T-helper 17 cell (primary cell): ENCODE measurements around the gene SPATS2L. TPM values are rescaled to one million over a fixed set of nuclear protein-coding genes. Genes with fewer than 3 reads are reported as not detected.

Experiments
- ATAC-seq: fragments of 150-1000 bp; cut with Tn5 transposase; 2 replicates; pipeline ENCODE4 v1.10.0; 2021; ENCODE audit warnings: mild to moderate bottlenecking, moderate library complexity
- DNase-seq, 3 donors: peaks; one replicate each; pipeline versions ENCODE4 v3.0.0 to v3.0.0-alpha.2; 2020 to 2021
- H3K9me3 ChIP-seq: one replicate; pipeline ENCODE4 v1.7.0; 2013; ENCODE audit warnings: low read length, mild to moderate bottlenecking; ENCODE audit not compliant: control insufficient read depth, poor library complexity, severe bottlenecking
- H3K27ac Mint-ChIP-seq: one replicate; pipeline ENCODE4 v1.8.0; 2022; ENCODE audit warnings: mild to moderate bottlenecking, moderate library complexity, mixed read lengths
- H3K27me3 Mint-ChIP-seq: one replicate; pipeline ENCODE4 v1.8.0; 2022; ENCODE audit warnings: mixed read lengths
- H3K36me3 Mint-ChIP-seq: one replicate; pipeline ENCODE4 v1.8.0; 2022; ENCODE audit warnings: low read depth, mixed read lengths
- H3K4me1 Mint-ChIP-seq: one replicate; pipeline ENCODE4 v1.8.0; 2022; ENCODE audit warnings: mild to moderate bottlenecking, mixed read lengths
- H3K4me3 Mint-ChIP-seq: one replicate; pipeline ENCODE4 v1.8.0; 2022; ENCODE audit warnings: mild to moderate bottlenecking, moderate library complexity, mixed read lengths
- total RNA-seq, 4 donors: library from RNA in 2 of 4; stranded (reverse) in 2 of 4; gene quantifications; one replicate each; pipeline ENCODE4 v1.2.3 and lab custom pipeline; 2022 to 2026

The SPATS2L gene
- total RNA-seq, 2 donors from 2014 or later, result 3.1 to 7.0 TPM

GRCh38 chr2:200382874-200383273 lies 76.4 kb downstream of the SPATS2L start:
- no peak overlapping the region for H3K27ac Mint-ChIP-seq
- DNase-seq (no peak), ATAC-seq (no peak)
- peaks cover 11% of the 10 kb centered on the region for H3K4me1 Mint-ChIP-seq
- no peaks in the 10 kb centered on the region for H3K36me3 Mint-ChIP-seq
- no peak overlapping the region for H3K4me3 Mint-ChIP-seq
- H3K27me3 Mint-ChIP-seq, result no peaks in the 10 kb centered on the region
- H3K9me3 ChIP-seq, result no peaks in the 10 kb centered on the region

DNA sequence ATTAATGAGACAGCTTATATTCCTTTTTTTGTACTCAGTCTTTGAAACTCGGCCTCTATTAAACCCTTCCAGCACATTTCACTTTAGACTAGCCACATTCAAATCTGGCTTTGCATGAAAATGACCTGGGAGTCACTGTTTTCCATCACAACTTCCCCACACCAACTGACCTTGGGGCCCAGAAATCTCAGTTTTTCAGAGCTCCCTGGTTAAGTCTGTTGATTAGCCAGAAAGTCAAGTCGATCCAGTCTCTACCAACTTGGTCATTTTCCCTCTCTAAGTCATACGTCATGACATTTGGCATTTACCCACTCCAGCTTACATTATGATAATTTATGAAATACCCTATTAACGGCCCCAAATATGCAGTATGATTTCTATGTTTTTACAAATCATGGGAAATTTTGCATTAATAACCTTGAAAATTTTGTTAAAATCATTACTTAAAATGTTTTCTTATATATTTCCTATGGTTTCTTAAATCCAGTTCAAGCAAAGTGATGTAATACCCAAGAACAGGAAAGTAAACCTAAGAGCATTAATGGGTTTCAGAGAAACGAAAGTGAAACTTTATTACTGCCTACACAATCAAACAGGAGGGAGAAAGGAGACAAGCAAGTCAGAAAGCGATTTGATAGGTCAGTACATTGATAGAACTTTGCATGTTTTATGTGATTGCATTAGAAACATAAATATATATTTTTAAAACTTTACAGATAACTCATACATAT lies 77.1 kb downstream of the SPATS2L start:
- ATAC-seq (peak; percentile 78), DNase-seq (no peak)
- H3K9me3 ChIP-seq, result no peaks in the 10 kb centered on the region
- Mint-ChIP-seq H3K27ac (peak overlapping the region; percentile 67), H3K27me3 (no peaks in the 10 kb centered on the region), H3K4me1 (peaks cover 11% of the 10 kb centered on the region), H3K36me3 (peaks cover 3% of the 10 kb centered on the region), H3K4me3 (peak overlapping the region; percentile 66)

GRCh38 chr2:200385063-200385635 lies 78.7 kb downstream of the SPATS2L start:
- Mint-ChIP-seq H3K4me1 (peaks cover 11% of the 10 kb centered on the region), H3K27me3 (no peaks in the 10 kb centered on the region), H3K4me3 (no peak overlapping the region), H3K27ac (no peak overlapping the region), H3K36me3 (peaks cover 4% of the 10 kb centered on the region)
- H3K9me3 ChIP-seq, result no peaks in the 10 kb centered on the region
- DNase-seq, result no peak
- no peak for ATAC-seq

DNA sequence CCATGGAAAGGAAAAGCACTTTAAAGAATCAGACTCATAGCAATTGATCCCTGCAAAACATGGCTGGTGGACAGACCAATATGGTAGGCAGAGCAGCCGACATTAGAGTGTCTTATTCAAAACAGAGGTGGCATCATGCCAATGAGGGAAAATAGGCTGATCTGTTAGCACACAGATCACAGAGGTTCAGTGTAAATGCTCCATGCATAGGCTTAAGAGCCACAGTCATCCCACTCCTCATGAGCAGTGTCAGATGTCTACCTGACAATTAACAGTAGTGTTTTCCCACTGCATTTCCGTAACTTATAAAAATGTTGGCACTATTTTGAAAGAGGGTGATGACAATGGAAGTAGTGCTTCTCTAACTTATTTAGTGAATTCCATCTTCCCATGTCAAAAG lies 86.7 kb downstream of the SPATS2L start:
- Mint-ChIP-seq H3K27ac (no peak overlapping the region), H3K4me3 (no peak overlapping the region), H3K27me3 (no peaks in the 10 kb centered on the region), H3K4me1 (peaks cover 2% of the 10 kb centered on the region), H3K36me3 (peaks cover 5% of the 10 kb centered on the region)
- ATAC-seq, result no peak
- H3K9me3 ChIP-seq, result no peaks in the 10 kb centered on the region
- no peak for DNase-seq

DNA sequence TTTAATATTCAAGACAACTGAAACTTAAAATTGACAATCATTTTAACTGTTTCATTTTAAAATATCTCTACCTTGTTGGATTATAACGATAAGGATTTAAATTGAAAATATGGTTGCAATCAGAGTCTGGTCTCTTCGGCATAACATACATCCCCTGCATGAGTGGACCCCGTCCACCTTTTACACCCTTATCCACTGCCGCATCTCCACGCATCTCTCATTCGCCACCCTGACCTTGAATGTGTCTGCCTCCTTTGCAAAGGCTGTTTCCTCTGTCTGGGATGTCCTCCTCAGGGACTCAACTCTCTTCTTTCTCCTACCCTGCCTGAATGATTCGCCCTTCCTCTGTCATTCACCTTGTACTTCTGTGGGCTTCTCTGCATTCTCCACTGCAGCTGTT lies 87.6 kb downstream of the SPATS2L start:
- peaks cover 2% of the 10 kb centered on the region for H3K4me1 Mint-ChIP-seq
- no peak overlapping the region for H3K4me3 Mint-ChIP-seq
- H3K27ac Mint-ChIP-seq, result no peak overlapping the region
- no peak for ATAC-seq
- no peak for DNase-seq
- peaks cover 4% of the 10 kb centered on the region for H3K36me3 Mint-ChIP-seq
- H3K9me3 ChIP-seq, result no peaks in the 10 kb centered on the region
- H3K27me3 Mint-ChIP-seq, result no peaks in the 10 kb centered on the region

DNA sequence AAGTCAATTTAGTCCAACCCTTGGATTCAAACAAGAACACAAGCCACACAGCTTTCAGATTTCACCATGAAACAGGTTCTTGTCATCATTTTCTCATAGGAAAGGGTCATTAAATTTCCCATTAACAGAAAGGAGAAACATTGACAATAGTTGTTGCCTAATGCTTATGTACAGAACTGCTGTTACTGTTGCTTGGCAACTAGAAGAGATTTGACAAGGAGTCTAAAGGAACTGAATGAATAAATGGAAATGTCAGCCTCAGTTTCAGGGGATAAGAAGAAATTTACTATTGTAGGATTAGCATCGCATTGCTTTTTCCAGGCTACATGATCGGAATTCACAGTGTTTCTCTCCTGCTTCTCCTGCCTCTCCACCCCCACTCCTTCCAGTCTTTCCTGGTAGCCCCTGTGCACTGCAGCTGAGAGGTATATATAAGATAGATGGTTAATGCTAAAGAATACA lies 90.3 kb downstream of the SPATS2L start:
- H3K4me1 Mint-ChIP-seq, result peaks cover 2% of the 10 kb centered on the region
- H3K36me3 Mint-ChIP-seq, result no peaks in the 10 kb centered on the region
- DNase-seq (no peak), ATAC-seq (no peak)
- H3K27me3 Mint-ChIP-seq, result no peaks in the 10 kb centered on the region
- peak overlapping the region; percentile 19 for H3K27ac Mint-ChIP-seq
- H3K4me3 Mint-ChIP-seq, result no peak overlapping the region
- H3K9me3 ChIP-seq, result no peaks in the 10 kb centered on the region

- H3K36me3 Mint-ChIP-seq, result no peaks in the 10 kb centered on the region
- H3K27me3 Mint-ChIP-seq, result no peaks in the 10 kb centered on the region
- ATAC-seq (no peak), DNase-seq (no peak)
- no peak overlapping the region for H3K4me3 Mint-ChIP-seq
- H3K9me3 ChIP-seq, result no peaks in the 10 kb centered on the region
- no peak overlapping the region for H3K27ac Mint-ChIP-seq
- peaks cover 2% of the 10 kb centered on the region for H3K4me1 Mint-ChIP-seq
Measured at GRCh38 chr2:200397785-200398184, 91.3 kb downstream of the SPATS2L start.

DNA sequence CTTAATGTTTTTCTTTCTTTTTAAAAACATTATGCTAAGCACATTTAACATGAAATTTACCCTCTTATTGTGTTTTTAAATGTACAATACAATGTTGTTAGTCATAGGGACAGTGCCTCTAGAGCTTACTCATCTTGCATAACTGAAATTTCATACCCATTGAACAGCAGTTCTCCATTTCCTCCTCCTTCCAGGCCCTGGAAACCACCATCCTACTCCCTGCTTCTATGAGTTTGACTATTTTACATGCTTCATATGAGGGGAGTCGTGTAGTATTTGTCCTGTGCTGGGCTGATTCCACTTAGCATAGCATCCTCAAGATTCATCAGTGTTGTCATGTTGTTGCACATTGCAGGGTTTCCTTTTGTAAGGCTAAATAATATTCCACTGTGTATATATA lies 92.6 kb downstream of the SPATS2L start:
- H3K27ac Mint-ChIP-seq, result no peak overlapping the region
- no peak overlapping the region for H3K4me3 Mint-ChIP-seq
- ATAC-seq (no peak), DNase-seq (no peak)
- no peaks in the 10 kb centered on the region for H3K36me3 Mint-ChIP-seq
- no peaks in the 10 kb centered on the region for H3K27me3 Mint-ChIP-seq
- H3K9me3 ChIP-seq, result no peaks in the 10 kb centered on the region
- H3K4me1 Mint-ChIP-seq, result peaks cover 2% of the 10 kb centered on the region

- Mint-ChIP-seq H3K4me3 (no peak overlapping the region), H3K27ac (no peak overlapping the region), H3K36me3 (no peaks in the 10 kb centered on the region), H3K4me1 (peaks cover 2% of the 10 kb centered on the region), H3K27me3 (no peaks in the 10 kb centered on the region)
- DNase-seq, result no peak
- no peaks in the 10 kb centered on the region for H3K9me3 ChIP-seq
- ATAC-seq, result no peak
Measured at GRCh38 chr2:200399636-200400035, 93.1 kb downstream of the SPATS2L start.

DNA sequence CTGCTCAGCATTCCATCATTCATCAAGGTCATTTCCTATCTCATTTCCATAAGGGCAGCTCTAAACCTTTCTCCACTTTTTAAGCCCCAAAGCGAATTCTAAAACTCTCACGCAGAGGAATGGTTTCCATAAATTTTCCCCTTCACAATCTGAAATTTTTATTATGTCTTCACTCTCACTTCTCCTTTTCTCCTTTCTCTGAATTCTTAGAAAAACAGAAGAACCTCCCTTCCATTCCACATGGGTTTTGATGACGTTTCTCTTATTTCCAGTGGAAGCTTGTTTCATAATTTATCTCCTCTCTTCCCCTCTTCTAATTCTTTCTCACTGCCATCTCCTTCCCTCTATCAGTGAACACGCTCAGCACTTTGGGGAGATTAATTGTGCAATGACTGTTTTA lies 97.3 kb downstream of the SPATS2L start:
- no peaks in the 10 kb centered on the region for H3K9me3 ChIP-seq
- Mint-ChIP-seq H3K27me3 (no peaks in the 10 kb centered on the region), H3K27ac (no peak overlapping the region), H3K36me3 (peaks cover 4% of the 10 kb centered on the region), H3K4me1 (peaks cover 8% of the 10 kb centered on the region), H3K4me3 (no peak overlapping the region)
- DNase-seq (no peak), ATAC-seq (no peak)

DNA sequence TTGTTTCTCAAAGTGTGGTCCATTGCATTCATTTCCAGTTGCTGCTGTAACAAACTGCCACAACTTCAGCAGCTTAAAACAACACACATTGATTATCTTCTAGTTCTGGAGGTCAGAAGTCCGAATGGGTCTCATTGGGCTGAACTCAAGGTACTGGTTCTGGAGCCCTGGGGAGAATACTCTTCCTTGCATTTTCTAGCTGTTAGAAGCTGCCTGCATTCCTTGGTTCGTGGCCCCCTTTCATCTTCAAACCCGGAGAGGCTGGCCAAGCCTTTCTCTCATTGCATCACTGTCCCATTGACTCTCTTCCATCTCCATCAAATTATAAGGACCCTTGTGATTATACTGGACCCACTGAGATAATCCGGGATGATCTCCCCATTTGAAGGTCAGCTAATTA lies 98.1 kb downstream of the SPATS2L start:
- Mint-ChIP-seq H3K27ac (no peak overlapping the region), H3K36me3 (peaks cover 4% of the 10 kb centered on the region), H3K27me3 (no peaks in the 10 kb centered on the region), H3K4me1 (peaks cover 8% of the 10 kb centered on the region), H3K4me3 (no peak overlapping the region)
- no peaks in the 10 kb centered on the region for H3K9me3 ChIP-seq
- DNase-seq (no peak), ATAC-seq (no peak)

- no peaks in the 10 kb centered on the region for H3K9me3 ChIP-seq
- peaks cover 8% of the 10 kb centered on the region for H3K4me1 Mint-ChIP-seq
- DNase-seq, result no peak
- H3K27me3 Mint-ChIP-seq, result no peaks in the 10 kb centered on the region
- H3K27ac Mint-ChIP-seq, result no peak overlapping the region
- no peak for ATAC-seq
- H3K4me3 Mint-ChIP-seq, result no peak overlapping the region
- peaks cover 4% of the 10 kb centered on the region for H3K36me3 Mint-ChIP-seq
Measured at GRCh38 chr2:200405599-200406298, 99.3 kb downstream of the SPATS2L start.

DNA sequence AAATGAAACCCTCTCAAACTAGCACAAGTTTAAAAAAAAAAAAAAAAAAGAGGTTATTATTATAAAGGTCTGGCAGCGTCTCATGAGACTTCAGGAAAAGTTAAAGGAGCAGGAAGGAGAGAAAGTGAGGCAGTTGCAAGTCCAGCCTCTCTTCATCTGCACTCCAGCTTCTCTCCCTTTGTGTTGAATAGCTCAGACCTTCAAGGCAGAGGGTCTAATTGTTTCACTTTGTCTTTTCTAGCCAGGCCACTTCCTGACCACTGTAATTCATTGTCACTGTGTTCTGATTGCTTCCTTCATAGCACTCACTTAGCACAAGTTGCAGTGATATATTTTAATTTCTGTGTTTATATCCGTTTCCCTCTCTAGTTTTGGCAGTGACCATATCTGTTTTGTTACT lies 99.9 kb downstream of the SPATS2L start:
- peaks cover 4% of the 10 kb centered on the region for H3K36me3 Mint-ChIP-seq
- DNase-seq (no peak), ATAC-seq (no peak)
- no peak overlapping the region for H3K27ac Mint-ChIP-seq
- H3K4me1 Mint-ChIP-seq, result peaks cover 8% of the 10 kb centered on the region
- H3K27me3 Mint-ChIP-seq, result no peaks in the 10 kb centered on the region
- H3K4me3 Mint-ChIP-seq, result no peak overlapping the region
- H3K9me3 ChIP-seq, result no peaks in the 10 kb centered on the region
